ENCODE results near the gene PTPRD. TPM values are rescaled to one million over a fixed set of nuclear protein-coding genes. Genes with fewer than 3 reads are reported as not detected.

PTPRD gene
- total and polyA plus RNA-seq, 2 of the 4 experiments (the other 2 are of a cell fraction) = 0.07 to 0.18 TPM

DNA sequence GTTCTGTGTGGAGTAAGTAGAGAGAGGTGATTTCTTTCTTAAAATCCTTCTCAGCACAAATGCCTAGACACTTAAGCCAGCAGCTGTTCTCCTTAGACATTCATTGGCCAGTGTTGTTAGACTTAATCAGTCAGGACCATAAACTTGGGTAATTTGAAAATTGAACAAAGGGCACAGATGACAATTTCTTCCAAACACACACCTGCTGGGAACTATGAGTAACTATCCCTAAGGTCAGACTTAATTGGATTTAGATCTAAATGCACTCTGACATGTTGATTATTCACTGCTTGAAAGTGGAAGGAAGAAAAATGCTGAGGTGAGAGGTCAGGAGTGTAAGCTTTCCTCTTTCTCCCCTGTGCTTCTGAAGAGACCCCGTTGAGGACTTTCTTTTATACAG lies 1729.5 kb downstream of the PTPRD start:
- no peak for TF ChIP-seq FOS (IDR thresholded peaks at IDR 0.05; ENCODE audit: low read depth, low read length)
- TF ChIP-seq SMC3 (IDR thresholded peaks at IDR 0.05; ENCODE audit: low read depth, low read length) = no peak
- TF ChIP-seq BHLHE40 (IDR thresholded peaks at IDR 0.05; ENCODE audit: low read depth, low read length) = no peak
- no peak for TF ChIP-seq USF2 (IDR thresholded peaks at IDR 0.05; ENCODE audit: low read depth, low read length)
- TF ChIP-seq CEBPB (IDR thresholded peaks at IDR 0.05; ENCODE audit: low read depth, low read length) = no peak
- no peak for TF ChIP-seq RCOR1 (IDR thresholded peaks at IDR 0.05; ENCODE audit: insufficient replicate concordance, low read length)
- TF ChIP-seq RFX5 (IDR thresholded peaks at IDR 0.05; ENCODE audit: low read depth, low read length) = no peak
- TF ChIP-seq CTCF (conservative IDR thresholded peaks at IDR 0.05; ENCODE audit: low read depth, low read length) = no peak
- TF ChIP-seq MAFK (IDR thresholded peaks at IDR 0.05; ENCODE audit: low read depth, low read length) = no peak
- no peak for TF ChIP-seq MAZ (IDR thresholded peaks at IDR 0.05; ENCODE audit: borderline replicate concordance, low read depth, low read length)
- no peak for TF ChIP-seq MXI1 (IDR thresholded peaks at IDR 0.05; ENCODE audit: borderline replicate concordance, low read depth, low read length)
- TF ChIP-seq CHD1 (IDR thresholded peaks at IDR 0.05; ENCODE audit: low read depth, low read length) = no peak
- TF ChIP-seq NFE2L2 (IDR thresholded peaks at IDR 0.05; ENCODE audit: low read depth, low read length) = no peak
- no peak for ATAC-seq (ENCODE audit: low read depth)

More for the DNA sequence above, 1729.5 kb downstream of the PTPRD start:
- Histone ChIP-seq H3K27ac (ENCODE audit: insufficient read depth, low read length) (no peak overlapping the region), H3K79me1 (ENCODE audit: low read depth in 1 of 2, low read length in 2 of 2) (no peaks in the 10 kb centered on the region), H3K9me1 (ENCODE audit: insufficient read depth, low read length) (no peaks in the 10 kb centered on the region), H3K36me3 (ENCODE audit: control insufficient read depth, insufficient read depth, low read length) (no peaks in the 10 kb centered on the region), H3K9ac (ENCODE audit: low read depth, low read length) (no peak overlapping the region), H3K4ac (ENCODE audit: low read depth, low read length) (no peak overlapping the region), H2AK5ac (ENCODE audit: low read depth, low read length) (no peak overlapping the region), H4K91ac (ENCODE audit: insufficient read depth, low read depth, low read length) (no peak overlapping the region), H2BK20ac (ENCODE audit: low read depth, low read length) (no peak overlapping the region), H3K23ac (ENCODE audit: low read depth, low read length) (no peak overlapping the region), H2AFZ (replicated peaks; ENCODE audit: low read length, poor library complexity) (no peak overlapping the region), H4K20me1 (ENCODE audit: insufficient read depth, low read length) (no peaks in the 10 kb centered on the region), H3K18ac (ENCODE audit: low read depth, low read length) (no peak overlapping the region), H4K5ac (ENCODE audit: low read depth, low read length) (no peak overlapping the region), H2BK120ac (ENCODE audit: low read depth, low read length) (no peak overlapping the region), H2BK5ac (ENCODE audit: low read depth, low read length, poor library complexity, severe bottlenecking) (no peak overlapping the region), H2AK9ac (replicated peaks; ENCODE audit: low read depth, low read length, poor library complexity) (no peak overlapping the region), H2BK15ac (ENCODE audit: low read depth, low read length) (no peak overlapping the region), H3K14ac (replicated peaks; ENCODE audit: low read depth, low read length) (no peak overlapping the region), H3K9me3 (ENCODE audit: control insufficient read depth, insufficient read depth, low read length) (no peaks in the 10 kb centered on the region; the same call in 1 of the 2 replicates), H4K8ac (ENCODE audit: low read depth in 2 of 2, low read length in 2 of 2) (no peak overlapping the region), H3K4me1 (ENCODE audit: control insufficient read depth, insufficient read depth, low read length) (no peaks in the 10 kb centered on the region), H3K27me3 (ENCODE audit: control insufficient read depth, insufficient read depth, low read length) (no peaks in the 10 kb centered on the region), H3K4me2 (ENCODE audit: low read depth, low read length) (no peak overlapping the region), H3K4me3 (ENCODE audit: insufficient read depth, low read depth, low read length) (no peak overlapping the region), H3K56ac (ENCODE audit: extremely low read depth, insufficient read depth, low read length) (no peak overlapping the region)
- POLR2A ChIA-PET (ENCODE audit: unreplicated experiment) = no interaction called here
- CTCF ChIA-PET = no interaction called here
- DNase-seq = no peak
- no CpG with 5 or more reads among the region's 1 CpG for WGBS, 2 experiments (ENCODE audit: extremely low coverage in 2 of 2, insufficient read length in 1 of 2)
- no TSS peak for BruUV-seq (replicated peaks)
- intact Hi-C loops (cut with micrococcal nuclease) (no loop called here), dilution Hi-C loops (cut with HindIII; ENCODE audit: low sequenced_read_pairs, unreplicated experiment) (no loop called here), in situ Hi-C loops (cut with MboI; ENCODE audit: low sequenced_read_pairs) (no loop called here)
